Endodermal cell (in vitro differentiated cells): ENCODE measurements around the gene JPH2. TPM values are rescaled to one million over a fixed set of nuclear protein-coding genes. Genes with fewer than 3 reads are reported as not detected.

ENCODE experiments used
- DNase-seq: peaks from one replicate; pipeline ENCODE4 v3.0.0-alpha.2; 2017
- H3K27ac ChIP-seq: 2 replicates; pipeline ENCODE4 v1.5.1; 2013; ENCODE audit warnings: mild to moderate bottlenecking, low read depth, low read length, moderate library complexity
- H3K27me3 ChIP-seq: 2 replicates; pipeline ENCODE4 v1.6.1; 2013; ENCODE audit warnings: mild to moderate bottlenecking, low read length, moderate library complexity; ENCODE audit not compliant: insufficient read depth, control insufficient read depth, poor library complexity, severe bottlenecking
- H3K36me3 ChIP-seq: 2 replicates; pipeline ENCODE4 v1.7.0; 2013; ENCODE audit warnings: mild to moderate bottlenecking, low read length, moderate library complexity; ENCODE audit not compliant: control insufficient read depth, insufficient read depth
- H3K4me1 ChIP-seq: one replicate; pipeline ENCODE4 v1.7.0; 2013; ENCODE audit warnings: low read length; ENCODE audit not compliant: control insufficient read depth, insufficient read depth
- H3K4me3 ChIP-seq: 2 replicates; pipeline ENCODE4 v1.5.1; 2013; ENCODE audit warnings: mild to moderate bottlenecking, low read length, moderate library complexity
- H3K9ac ChIP-seq: 2 replicates; pipeline ENCODE4 v1.6.1; 2013; ENCODE audit warnings: mild to moderate bottlenecking, low read length, moderate library complexity; ENCODE audit not compliant: poor library complexity, severe bottlenecking; ENCODE audit errors: extremely low read depth
- H3K9me3 ChIP-seq: 2 replicates; pipeline ENCODE4 v1.6.1; 2013; ENCODE audit warnings: mild to moderate bottlenecking, low read length, moderate library complexity; ENCODE audit not compliant: control insufficient read depth
- H3K27ac Mint-ChIP-seq: 2 replicates; pipeline ENCODE4 v1.8.0; 2020; ENCODE audit warnings: mixed read lengths
- H3K27me3 Mint-ChIP-seq: 2 replicates; pipeline ENCODE4 v1.8.0; 2021; ENCODE audit warnings: mild to moderate bottlenecking, mixed read lengths; ENCODE audit not compliant: insufficient read depth
- H3K36me3 Mint-ChIP-seq: 2 replicates; pipeline ENCODE4 v1.8.0; 2020; ENCODE audit warnings: low read depth, mixed read lengths
- H3K4me1 Mint-ChIP-seq: 2 replicates; pipeline ENCODE4 v1.8.0; 2020; ENCODE audit warnings: mixed read lengths
- H3K4me3 Mint-ChIP-seq: 2 replicates; pipeline ENCODE4 v1.8.0; 2020; ENCODE audit warnings: mild to moderate bottlenecking, moderate library complexity, mixed read lengths
- H3K9me3 Mint-ChIP-seq: 2 replicates; pipeline ENCODE4 v1.8.0; 2020; ENCODE audit warnings: mild to moderate bottlenecking, mixed read lengths
- CTCF ChIP-seq: fragments of 200-600 bp; sonication (generic); conservative IDR thresholded peaks from 2 replicates; pipeline ENCODE4 v1.5.0; 2021; ENCODE audit warnings: antibody characterized with exemption, mild to moderate bottlenecking
- WGBS, 2 experiments: methylation state at CpG; one replicate each; pipeline versions ENCODE4 v1.1.5 to v1.1.7; 2013; ENCODE audit warnings: missing lambda C conversion rate in 2 of 2, mixed read lengths in 1 of 2; ENCODE audit not compliant: insufficient coverage in 1 of 2, insufficient read length in 1 of 2; 5-methylcytosine and 5-hydroxymethylcytosine counted together
- total RNA-seq, 2 donors: library from RNA; stranded (reverse); fragmentation: NEBNext Ultra II Directional in 1 of 2; extraction: Animal tissue kit (Norgen Biotek cat#: 25700) in 1 of 2; gene quantifications; 2 replicates in 1 of 2; 3 replicates in 1 of 2; pipeline ENCODE4 v1.2.1, GENCODE V29; 2021

Gene JPH2
- total RNA-seq, 2 donors from 2014 or later = 0.86 to 1.0 TPM

GRCh38 chr20:44153636-44154043, 33.3 kb downstream of the JPH2 start:
- H3K4me3 Mint-ChIP-seq = no peak overlapping the region
- no peak overlapping the region for H3K9ac ChIP-seq
- no peaks in the 10 kb centered on the region for H3K36me3 Mint-ChIP-seq
- no peaks in the 10 kb centered on the region for H3K9me3 Mint-ChIP-seq
- H3K9me3 ChIP-seq = no peaks in the 10 kb centered on the region
- no peaks in the 10 kb centered on the region for H3K36me3 ChIP-seq
- H3K27me3 Mint-ChIP-seq = no peaks in the 10 kb centered on the region
- WGBS, 2 experiments = 77 to 84% methylated on average over 5 to 6 of the region's 6 CpGs
- DNase-seq = no peak
- no peak overlapping the region for H3K27ac Mint-ChIP-seq
- no peak overlapping the region for H3K4me3 ChIP-seq
- H3K4me1 ChIP-seq = no peaks in the 10 kb centered on the region
- no peaks in the 10 kb centered on the region for H3K4me1 Mint-ChIP-seq
- H3K27ac ChIP-seq = no peak overlapping the region
- TF ChIP-seq CTCF = no peak
- no peaks in the 10 kb centered on the region for H3K27me3 ChIP-seq

GRCh38 chr20:44151621-44152416, 35.2 kb downstream of the JPH2 start:
- H3K27ac Mint-ChIP-seq = no peak overlapping the region
- no peaks in the 10 kb centered on the region for H3K9me3 ChIP-seq

GRCh38 chr20:44146272-44146671, 40.7 kb downstream of the JPH2 start:
- Histone ChIP-seq H3K9ac (no peak overlapping the region), H3K4me1 (no peaks in the 10 kb centered on the region), H3K27ac (no peak overlapping the region), H3K9me3 (no peaks in the 10 kb centered on the region), H3K4me3 (no peak overlapping the region), H3K27me3 (no peaks in the 10 kb centered on the region), H3K36me3 (no peaks in the 10 kb centered on the region)
- Mint-ChIP-seq H3K27me3 (no peaks in the 10 kb centered on the region), H3K27ac (no peak overlapping the region), H3K36me3 (no peaks in the 10 kb centered on the region), H3K9me3 (no peaks in the 10 kb centered on the region), H3K4me1 (peaks cover 9% of the 10 kb centered on the region), H3K4me3 (no peak overlapping the region)
- TF ChIP-seq CTCF = no peak
- 92% methylated on average over 4 of the region's 4 CpGs; no CpG with 5 or more reads in 1 of the 2 experiments for WGBS, 2 experiments
- no peak for DNase-seq

More at GRCh38 chr20:44151621-44152416, 35.2 kb downstream of the JPH2 start:
- Histone ChIP-seq H3K36me3 (no peaks in the 10 kb centered on the region), H3K4me3 (no peak overlapping the region), H3K27me3 (no peaks in the 10 kb centered on the region), H3K9ac (no peak overlapping the region), H3K4me1 (no peaks in the 10 kb centered on the region), H3K27ac (no peak overlapping the region)
- no peak for TF ChIP-seq CTCF
- 88 to 90% methylated on average over 9 to 14 of the region's 14 CpGs for WGBS, 2 experiments
- Mint-ChIP-seq H3K4me3 (no peak overlapping the region), H3K4me1 (no peaks in the 10 kb centered on the region), H3K9me3 (no peaks in the 10 kb centered on the region), H3K27me3 (no peaks in the 10 kb centered on the region), H3K36me3 (no peaks in the 10 kb centered on the region)
- no peak for DNase-seq
